GM21529 (cell line): ENCODE measurements around the gene KCNIP3.
"Not testable (repeated sequence)": the region's sequence is repeated elsewhere in the genome, so short reads cannot be mapped to it uniquely, and the experiment has no call there.

Source experiments
- ATAC-seq: cut with Tn5 transposase; IDR thresholded peaks from one replicate; pipeline ENCODE4 v1.9.1; 2021; ENCODE audit not compliant: unreplicated experiment

KCNIP3 gene

DNA sequence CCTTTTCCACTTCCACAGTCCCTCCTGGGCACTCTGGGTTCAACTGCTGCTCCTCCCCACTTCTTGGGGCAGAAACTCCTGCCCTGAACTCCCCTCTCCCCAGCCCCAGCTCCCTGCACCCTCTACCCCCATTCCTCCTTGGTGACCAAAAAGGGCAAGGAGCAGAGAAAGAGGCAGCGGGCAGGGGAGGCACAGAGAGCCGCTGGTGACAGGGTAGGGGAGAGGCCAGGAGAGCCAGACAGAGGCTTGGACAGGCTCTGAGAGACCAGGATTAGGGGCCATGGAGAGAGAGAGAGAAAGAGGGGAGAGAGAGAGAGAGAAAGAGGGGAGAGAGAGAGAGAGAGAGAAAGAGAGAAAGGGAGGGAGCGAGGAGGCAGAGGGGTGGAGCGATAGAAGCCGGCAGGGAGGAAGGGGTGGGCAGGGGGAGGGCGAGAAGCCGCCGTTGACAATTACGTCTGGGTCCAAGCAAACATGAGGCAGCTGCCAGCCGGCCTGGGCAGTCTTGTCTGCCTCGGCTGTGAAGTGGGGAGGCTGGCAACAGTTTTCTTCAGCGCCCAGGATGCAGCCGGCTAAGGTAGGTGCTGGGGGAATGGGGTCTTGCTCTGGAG, at the start of gene KCNIP3:
KCNIP3 (plus strand) TSS at position 468 of the 608 bp plus-strand sequence; CDS start at position 560, 92 bp downstream.
- ATAC-seq = no peak

DNA sequence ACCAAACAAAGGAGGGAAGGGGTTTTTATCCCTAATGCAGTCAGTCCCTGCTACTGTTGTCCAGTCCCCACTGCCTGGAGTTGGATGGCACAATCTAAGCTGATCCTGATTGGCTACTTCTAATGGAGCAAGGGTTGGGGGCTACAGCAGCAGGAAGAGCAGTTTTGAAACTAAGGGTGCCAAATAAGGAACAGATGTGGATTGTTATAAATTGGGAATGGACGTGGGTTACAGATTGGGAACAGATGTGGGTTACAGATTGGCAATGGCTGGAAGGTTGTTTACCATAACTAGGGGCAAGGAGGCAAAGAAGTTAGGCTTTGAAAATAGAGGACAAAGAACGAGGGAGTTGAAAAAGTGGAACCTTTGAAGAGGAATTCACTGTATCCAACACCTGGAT, 38.9 kb upstream of the KCNIP3 start:
- ATAC-seq = no peak

DNA sequence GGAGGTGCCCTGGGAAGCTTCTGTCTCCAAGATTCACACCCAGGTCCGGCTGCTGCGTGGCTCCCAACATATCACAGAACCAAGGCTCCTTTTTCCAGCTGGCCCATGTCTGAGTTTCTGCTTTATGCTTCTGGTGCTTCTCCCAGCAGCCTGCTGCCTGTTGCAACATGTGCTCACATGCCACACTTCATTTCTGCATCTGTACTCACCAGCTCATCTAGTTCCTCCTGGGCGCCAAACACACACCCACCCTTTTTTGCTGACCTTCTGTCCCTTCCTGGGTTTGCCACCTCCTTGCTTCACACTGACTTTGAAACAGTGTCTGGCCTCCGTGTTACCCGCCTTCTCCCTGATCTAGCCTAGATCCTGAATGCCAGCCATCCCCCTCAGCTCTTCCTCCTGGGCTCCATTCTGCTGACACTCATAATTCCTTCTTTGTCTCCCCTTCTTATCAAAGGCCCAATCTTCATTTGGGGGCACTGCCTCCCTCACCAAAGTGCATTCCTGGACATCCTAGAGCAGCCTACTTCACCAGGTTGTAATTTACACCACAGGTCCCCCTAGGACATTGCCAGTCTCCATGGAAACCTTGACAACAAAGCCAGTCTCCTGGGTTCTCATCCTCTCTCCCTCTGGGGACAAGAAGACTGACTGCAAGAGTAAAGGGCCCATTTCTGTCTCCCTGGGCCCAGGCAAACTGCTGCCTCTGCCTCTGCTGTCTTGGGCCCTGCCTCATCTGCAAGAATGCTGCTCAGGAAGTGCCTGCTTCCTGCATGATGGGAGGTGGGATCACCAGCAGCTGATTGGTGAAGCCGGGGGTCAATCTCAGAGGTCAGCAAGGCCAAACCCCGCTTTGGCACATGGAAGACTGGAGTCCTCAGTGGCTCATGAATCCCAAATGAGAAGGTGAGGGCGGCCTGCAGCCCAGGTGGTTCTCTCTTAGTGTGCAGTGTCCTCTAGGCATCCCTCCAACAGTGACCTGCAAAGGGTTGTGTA, 36.8 kb upstream of the KCNIP3 start:
- ATAC-seq = no peak

- no peak for ATAC-seq
Measured at GRCh38 chr2:95261602-95262001, 35.5 kb upstream of the KCNIP3 start.

GRCh38 chr2:95262896-95263542, 34.1 kb upstream of the KCNIP3 start:
- ATAC-seq = no peak

DNA sequence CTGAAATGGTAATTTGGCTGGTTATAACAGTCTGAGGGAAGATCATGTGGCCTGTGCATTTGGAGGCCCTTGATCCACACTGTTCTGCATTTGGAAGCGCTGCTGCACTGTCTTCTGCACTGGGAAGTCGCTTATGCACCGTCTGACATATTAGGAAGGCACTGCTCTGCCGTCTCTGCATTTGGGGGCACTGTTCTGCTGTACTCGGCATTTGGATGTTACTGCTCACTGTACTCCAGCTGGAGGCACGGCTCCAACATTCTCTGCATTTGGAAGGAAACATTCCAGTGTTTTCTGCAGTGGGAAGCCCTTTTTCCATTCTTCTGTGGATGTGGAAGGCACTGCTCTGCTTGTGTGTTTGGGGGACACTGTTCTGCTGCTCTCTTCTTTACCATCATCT, 32.5 kb upstream of the KCNIP3 start:
- ATAC-seq = no peak

- ATAC-seq = no peak
Measured at GRCh38 chr2:95265182-95265581, 32.0 kb upstream of the KCNIP3 start.

DNA sequence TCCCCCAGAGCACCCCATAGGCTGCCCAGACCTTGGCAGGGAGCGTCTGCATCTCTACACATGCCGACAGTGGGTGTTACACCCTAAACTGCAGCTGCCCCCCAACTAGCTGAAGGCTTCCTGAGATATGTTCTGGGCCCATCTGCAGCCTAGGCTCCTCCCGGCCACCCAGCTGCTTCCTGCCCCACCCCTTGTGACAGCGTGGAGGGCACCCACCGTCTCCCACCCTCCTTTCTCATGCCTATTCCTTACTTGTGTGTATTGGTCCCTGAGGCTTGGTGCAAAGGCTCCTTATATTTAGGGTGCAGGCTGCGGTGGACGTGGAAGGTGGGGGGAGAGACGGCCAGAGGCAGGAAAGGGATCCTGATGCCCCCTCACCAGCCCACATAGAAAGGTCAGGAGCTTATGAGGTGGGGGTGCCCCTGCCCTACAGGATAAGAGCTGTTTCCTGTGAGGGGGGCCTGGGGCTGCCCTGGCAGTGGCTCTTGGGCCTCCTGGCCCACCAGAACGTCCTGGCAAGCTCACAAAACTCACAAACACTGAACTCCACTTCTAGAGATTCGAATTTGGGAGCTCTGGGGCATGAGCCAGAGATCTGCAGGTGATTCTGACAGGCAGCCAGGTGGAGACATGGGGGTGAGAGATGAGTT, 30.2 kb upstream of the KCNIP3 start:
- ATAC-seq = no peak

GRCh38 chr2:95267458-95268210, 29.5 kb upstream of the KCNIP3 start:
- no peak for ATAC-seq

DNA sequence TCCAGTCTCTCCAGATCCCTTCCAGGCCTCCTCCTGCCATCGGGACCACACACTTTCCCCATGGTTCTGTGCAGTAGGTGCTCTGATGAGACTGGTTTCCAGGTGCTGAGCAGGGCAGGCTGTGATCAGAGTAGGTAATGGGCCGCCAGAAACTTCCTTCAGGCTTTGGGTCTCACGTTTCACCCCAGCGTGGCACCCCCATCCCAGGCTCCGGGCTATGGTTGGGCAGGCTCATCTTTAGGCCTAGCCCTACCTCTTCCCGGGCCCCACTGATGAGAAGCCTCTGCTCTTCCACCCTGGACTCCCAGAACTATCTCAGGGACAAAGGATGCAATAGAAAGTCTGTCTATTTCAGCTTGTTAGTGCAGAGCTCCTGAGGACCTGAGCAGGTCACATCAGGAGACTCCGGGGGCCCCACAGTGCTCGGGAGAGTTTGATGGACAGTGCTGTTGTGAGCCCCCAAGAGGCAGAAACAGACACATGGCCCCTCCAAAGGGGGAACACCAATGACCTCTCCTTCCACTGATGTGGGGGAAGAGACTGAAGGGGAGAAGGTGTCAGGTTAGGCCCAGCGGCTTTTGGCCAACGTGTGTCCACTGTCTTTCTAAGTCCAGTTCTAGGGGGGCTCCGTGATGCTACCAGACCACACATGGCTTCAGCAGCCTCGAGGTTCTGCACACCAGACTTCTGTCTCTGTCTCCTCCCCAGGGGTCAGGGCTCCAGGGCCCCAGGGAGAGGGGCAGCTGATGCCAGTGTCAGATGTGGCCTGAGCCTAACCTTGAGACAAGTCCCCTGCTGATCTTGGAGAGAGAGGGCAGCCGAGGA, 28.7 kb upstream of the KCNIP3 start:
- no peak for ATAC-seq

- ATAC-seq = no peak
Measured at GRCh38 chr2:95269036-95269680, 28.0 kb upstream of the KCNIP3 start.

DNA sequence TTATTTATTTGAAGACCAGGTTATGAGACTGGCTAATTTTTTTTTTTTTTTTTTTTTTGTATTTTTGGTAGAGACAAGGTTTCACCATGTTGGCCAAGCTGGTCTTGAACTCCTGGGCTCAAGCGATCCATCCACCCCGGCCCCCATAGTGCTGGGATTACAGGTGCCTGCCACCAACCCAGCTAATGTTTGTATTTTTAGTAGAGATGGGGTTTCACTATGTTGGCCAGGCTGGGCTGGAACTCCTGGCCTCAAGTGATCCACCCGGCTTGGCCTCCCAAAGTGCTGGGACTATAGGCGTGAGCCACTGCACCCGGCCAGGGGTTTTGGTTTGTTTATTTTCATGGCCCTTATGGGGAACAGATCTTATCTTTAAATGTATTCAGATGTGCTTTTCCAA, 27.4 kb upstream of the KCNIP3 start:
- not testable (repeated sequence) for ATAC-seq

DNA sequence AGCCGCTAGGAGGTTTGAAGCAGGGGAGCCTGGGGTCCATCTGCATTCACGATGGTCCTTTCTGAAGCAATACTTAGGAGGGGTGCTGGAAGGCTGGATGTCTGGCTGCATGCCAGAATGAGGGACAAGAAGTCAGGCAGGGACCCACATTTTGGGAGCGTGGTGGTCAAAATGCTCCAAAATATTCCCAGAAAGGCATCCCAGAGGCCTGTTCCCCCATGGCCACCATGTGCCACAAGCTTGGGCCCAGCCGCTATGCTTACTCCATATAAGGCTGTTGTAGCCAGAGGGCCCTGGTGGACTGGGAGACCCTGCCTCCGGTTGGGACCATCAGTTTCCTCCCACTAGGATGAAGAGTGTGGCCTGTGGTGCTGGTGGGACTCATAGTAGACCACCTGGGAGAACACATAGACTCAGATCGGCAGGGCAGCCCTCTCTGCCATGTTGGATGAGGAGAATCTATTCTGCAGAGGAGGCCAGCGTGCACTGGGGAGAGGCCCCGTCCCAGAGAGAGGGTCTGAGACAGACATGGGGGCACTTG, 26.5 kb upstream of the KCNIP3 start:
- ATAC-seq = no peak

GRCh38 chr2:95271381-95271971, 25.7 kb upstream of the KCNIP3 start:
- ATAC-seq = no peak

DNA sequence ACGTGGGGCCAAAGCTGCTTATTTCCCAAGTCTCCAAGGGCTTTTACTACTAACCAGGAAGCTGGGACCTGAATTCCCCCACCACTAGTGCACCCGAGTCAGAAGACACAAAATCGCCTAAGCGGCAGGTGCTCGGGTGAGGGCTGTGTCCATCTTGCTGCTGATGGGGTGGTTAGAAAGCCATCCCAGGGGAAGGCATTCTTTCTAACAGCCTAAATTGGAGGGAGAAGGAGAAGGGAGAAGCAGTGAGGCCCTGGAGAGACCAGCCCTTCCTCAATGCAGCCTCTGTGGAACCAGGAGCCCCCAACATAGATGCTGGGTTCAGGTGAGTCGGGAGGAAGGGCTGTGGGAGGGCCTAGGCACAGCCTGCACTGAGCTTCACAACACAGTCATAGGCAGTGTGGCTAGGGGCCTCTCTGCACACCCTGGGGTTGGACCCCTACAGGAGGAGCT, 24.8 kb upstream of the KCNIP3 start:
- ATAC-seq = no peak

GRCh38 chr2:95272781-95273180, 24.4 kb upstream of the KCNIP3 start:
- no peak for ATAC-seq

GRCh38 chr2:95273566-95274290, 23.4 kb upstream of the KCNIP3 start:
- ATAC-seq = no peak
